Stimulated activated CD4-positive, alpha-beta T cell treated with anti-CD3 and anti-CD28 coated beads, Interleukin-1b, Interleukin-23, amount 100 ng/mL, for 4 hours (primary cell): ENCODE results near the gene S100A16.
"Not testable (repeated sequence)": the region's sequence is repeated elsewhere in the genome, so short reads cannot be mapped to it uniquely, and the experiment has no call there.

Experiments used
- DNase-seq, 2 donors: peaks; one replicate each; pipeline ENCODE4 v3.0.0-alpha.2; 2020; ENCODE audit warnings: low read depth in 2 of 2

S100A16 gene

DNA sequence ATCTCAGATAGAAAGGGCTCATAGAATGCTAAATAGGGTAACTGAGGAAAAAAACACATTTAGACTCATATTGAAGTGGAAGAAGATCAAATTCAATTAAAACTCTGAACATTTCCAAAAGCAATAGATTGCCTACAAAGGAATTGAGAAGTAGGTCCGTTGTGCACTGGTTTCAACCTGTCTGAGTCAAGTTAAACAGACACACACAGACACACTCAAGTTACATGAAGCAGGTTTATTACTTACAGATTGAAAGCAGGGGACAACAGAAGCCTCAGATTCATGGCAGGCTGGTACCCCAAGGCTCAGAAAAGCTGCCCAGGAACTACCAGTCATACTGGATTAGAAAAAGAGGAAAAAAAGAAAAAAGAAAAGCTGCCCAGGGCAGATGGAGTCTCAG, 26.6 kb downstream of the S100A16 start:
- DNase-seq, result no peak

DNA sequence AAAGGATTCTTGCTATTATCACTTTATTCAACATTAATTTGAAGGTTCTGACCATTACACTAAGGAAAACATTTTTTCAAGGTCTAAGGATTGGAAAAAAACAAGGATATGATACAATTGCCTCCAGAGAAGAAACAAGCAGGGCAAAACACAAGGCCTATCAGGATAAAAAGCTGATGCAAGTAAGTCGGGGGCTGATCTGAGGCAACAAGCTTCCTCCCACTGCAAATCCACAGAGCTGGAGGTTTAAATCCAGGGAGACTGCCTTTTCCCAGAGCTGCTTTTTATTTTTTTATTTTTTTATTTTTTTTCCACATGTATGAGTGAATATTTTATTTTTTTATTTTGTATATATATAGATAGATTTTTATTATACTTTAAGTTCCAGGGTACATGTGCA, 27.9 kb downstream of the S100A16 start:
- DNase-seq, result no peak

DNA sequence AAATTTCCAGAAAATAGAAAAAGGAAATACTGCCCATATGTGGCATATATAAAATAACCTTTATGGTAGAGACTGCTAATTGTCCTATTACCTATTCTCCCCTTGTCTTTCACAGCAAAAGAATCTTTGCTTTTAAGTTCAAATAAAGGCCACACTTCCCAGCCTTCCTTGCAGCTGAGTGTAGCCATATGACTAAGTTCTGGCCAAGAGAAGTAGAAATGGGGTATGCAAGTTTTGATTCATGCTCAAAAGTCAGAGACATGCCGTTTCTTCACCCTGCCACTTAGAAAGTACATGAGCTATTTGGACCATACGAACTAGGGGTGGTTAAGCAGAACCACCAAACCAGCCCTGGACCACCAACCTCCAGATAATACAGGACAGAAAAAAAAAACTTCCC, 29.0 kb downstream of the S100A16 start:
- no peak for DNase-seq

DNA sequence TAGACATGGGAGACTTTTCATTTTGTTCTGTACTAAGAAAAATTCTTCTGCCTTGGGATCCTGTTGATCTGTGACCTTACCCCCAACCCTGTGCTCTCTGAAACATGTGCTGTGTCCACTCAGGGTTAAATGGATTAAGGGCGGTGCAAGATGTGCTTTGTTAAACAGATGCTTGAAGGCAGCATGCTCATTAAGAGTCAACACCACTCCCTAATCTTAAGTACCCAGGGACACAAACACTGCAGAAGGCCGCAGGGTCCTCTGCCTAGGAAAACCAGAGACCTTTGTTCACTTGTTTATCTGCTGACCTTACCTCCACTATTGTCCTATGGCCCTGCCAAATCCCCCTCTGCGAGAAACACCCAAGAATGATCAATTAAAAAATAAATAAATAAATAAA, 29.4 kb downstream of the S100A16 start:
- DNase-seq, result not testable (repeated sequence)

DNA sequence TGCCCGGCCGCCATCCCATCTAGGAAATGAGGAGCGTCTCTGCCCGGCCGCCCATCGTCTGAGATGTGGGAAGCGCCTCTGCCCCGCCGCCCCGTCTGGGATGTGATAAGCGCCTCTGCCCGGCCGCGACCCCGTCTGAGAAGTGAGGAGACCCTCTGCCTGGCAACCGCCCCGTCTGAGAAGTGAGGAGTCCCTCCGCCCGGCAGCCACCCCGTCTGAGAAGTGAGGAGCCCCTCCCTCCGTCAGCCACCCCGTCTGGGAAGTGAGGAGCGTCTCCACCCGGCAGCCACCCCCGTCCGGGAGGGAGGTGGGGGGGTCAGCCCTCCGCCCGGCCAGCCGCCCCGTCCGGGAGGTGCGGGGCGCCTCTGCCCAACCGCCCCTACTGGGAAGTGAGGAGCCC, 30.1 kb downstream of the S100A16 start:
- DNase-seq, result not testable (repeated sequence)

DNA sequence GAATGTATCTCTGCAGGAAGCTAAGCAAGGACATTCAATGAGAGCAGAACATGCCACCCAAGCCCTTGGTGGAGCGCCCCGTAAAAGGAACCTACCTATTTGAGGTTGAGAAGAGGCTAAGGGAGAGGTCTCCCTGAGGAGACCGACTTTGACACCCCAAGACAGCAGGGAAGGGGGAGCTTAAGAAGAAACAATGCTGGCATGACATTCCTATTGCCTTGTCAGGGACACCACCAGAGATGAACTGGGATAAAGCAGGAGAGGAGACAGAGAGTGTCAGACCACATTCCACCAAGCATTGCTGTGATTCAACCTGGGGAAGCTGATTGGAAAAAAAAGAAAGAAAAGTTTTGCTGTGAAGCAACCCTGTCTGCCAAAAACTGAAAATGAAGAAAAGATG, 34.0 kb downstream of the S100A16 start:
- no peak for DNase-seq

DNA sequence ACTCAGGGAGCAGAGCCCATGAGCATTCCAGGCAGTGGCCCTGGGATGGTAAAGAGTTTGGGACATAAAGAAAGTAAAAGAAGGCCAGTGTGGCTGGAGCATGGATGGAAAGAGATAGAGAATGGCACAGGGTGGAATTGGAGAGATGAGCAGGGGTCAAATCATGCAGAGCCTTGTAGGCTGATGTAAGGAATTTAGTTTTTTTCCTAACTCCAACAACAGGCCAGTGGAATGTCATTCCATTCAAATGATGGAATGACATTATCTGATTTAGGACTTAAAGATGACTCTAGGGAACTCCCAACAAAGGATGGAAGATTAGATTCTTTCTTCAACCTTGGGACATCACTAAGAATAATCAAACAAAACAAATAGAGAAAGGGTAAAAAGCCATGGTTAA, 34.4 kb downstream of the S100A16 start:
- no peak for DNase-seq

DNA sequence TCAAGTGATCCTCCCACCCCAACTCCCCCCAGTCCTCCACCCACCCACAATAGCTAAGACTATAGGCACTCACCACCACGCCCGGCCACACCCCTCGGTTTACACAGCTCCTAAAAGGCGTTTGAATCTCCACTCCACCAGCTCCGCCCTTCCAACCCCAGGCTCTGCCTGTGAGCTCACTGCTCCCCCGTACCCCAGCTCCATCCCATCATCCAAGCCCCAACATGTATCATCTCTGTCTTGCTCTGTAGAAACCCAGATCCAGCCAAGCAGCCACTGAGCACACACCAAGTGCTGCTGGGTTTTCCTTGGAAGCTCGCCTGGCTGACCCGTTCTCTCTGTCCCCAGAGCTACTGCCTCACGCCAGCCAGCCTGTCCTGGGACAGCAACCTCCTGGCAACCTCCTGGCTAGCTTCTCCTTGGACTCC, 35.3 kb downstream of the S100A16 start:
- no peak for DNase-seq

DNA sequence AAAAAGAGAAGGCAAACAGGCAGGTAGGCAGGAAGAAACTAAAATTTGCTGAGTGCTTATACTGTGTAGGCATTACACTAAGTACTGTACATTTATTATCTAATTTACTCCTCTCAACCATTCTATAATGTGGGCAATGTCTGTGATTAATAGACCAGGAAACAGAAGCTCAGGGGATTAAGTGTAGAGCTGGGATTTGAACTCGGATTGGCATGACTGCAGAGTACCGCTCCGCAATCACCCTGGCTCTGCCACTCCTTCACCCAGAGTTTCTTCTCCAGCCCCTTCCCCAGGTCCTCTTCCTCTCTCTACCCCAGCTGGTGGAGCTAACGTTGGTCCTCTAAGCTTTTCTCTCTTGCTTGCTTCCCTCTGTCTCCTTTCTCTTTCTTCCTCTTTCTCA, 35.8 kb downstream of the S100A16 start:
- DNase-seq, result no peak

DNA sequence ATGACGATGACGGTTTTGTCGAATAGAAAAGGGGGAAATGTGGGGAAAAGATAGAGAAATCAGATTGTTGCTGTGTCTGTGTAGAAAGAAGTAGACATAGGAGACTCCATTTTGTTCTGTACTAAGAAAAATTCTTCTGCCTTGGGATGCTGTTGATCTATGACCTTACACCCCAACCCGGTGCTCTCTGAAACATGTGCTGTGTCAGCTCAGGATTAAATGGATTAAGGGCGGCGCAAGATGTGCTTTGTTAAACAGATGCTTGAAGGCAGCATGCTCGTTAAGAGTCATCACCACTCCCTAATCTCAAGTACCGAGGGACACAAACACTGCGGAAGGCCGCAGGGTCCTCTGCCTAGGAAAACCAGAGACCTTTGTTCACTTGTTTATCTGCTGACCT, 37.4 kb downstream of the S100A16 start:
- not testable (repeated sequence) for DNase-seq

DNA sequence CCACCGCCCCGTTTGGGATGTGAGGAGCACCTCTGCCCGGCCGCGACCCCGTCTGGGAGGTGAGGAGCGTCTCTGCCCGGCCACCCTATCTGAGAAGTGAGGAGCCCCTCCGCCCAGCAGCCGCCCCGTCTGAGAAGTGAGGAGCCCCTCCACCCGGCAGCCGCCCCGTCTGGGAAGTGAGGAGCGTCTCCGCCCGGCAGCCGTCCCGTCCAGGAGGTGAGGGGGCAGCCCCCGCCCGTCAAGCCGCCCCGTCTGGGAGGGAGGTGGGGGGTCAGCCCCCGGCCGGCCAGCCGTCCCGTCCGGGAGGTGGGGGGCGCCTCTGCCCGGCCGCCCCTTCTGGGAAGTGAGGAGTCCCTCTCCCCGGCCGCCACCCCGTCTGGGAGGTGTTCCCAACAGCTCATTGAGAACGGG, 37.9 kb downstream of the S100A16 start:
- DNase-seq, result not testable (repeated sequence)

DNA sequence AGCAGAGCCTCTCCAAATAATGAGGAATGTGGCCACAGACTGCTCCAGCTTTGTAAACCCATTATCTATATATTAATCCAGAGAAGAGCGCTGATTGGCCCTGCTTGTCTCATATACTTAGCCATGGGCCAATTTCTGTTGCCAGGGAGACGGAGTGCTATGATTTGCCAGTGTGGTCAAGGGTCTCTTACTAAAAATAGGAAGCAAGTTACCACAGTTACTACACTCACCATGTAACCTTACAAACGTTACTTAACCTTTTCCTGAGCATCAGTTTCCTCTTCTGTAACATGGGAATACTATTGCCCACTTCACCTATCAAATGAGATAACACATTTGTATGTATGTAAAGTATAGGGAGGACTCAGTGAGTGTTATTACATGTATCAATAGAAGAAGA, 39.6 kb downstream of the S100A16 start:
- no peak for DNase-seq

DNA sequence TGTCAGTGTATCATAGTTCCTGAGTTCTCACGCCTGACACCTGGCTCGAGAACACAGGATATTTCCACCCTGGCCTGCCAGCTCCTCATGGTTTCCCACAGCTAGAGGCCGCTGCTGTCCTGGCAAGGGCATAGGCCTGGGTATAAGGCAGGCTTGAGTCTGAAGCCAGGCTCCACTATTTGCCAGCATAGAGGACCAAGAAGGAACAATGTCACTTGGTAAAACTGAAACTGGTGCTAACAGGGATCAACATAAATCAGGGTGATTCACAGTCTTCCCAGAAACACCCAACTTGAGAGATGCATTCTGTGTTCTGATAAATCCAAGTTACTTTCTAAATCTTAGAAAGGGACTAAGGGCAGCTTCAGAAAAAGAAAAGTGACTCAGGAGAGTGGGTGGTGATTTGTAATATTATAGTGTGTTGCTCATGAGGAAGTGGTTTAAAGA, 40.3 kb downstream of the S100A16 start:
- peak in 1 of 2 donors; percentile 30 for DNase-seq

DNA sequence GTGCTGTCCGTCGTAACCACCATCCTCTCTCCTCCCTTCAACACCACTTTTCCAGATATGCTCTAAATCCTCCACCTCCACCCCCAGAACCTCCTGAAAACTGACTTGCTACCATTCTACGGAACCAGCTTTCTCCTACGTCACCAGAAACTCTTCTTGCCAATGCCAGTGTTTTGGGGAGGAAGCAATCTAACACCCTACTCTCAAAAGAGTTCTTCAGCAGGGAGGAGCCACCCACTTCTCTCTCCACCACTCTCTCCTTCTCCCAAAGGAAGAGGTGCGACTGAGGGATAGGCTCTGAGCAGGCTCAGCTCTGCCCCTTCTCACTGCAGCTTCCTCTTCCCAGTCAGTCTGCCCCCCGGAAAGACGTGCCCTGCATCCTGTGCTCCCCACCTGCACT, 41.2 kb downstream of the S100A16 start:
- no peak for DNase-seq

DNA sequence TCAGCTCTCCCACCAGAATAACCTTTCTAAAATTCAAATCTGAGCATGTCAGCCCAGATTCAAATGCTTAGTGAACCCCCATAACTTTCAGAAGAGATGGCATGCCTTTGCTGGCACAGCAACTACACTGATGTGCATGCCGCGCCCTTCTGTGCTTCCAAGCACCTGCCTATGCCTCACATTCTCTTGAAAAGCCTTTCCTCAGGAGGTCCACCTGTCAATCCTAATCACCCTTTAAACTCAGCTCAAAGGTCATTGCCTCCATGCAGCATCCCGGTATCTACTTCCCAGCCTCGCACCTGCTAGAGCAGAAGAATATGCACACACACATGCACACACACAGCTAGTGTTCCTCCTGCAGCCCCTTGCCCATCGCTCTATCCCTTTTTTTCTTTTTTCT, 42.1 kb downstream of the S100A16 start:
- no peak for DNase-seq

DNA sequence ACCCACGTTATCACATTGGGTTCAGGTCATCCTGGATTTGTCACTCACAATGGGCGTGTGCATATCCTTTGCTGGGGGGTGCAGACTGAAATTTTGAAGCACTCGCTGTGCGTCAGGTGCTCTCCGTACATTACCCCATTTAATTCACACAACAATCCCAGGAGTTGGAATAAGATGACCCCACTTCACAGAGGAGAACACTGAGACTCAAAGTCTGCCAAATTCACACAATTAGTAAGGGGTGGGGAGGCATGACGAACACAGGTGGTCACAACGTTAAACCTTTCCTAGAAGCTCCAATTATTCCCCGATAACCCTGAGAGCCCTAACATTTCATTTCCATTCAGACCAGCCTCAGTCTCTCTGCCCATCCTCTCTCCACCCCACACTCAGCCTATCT, 43.5 kb downstream of the S100A16 start:
- DNase-seq, result no peak

DNA sequence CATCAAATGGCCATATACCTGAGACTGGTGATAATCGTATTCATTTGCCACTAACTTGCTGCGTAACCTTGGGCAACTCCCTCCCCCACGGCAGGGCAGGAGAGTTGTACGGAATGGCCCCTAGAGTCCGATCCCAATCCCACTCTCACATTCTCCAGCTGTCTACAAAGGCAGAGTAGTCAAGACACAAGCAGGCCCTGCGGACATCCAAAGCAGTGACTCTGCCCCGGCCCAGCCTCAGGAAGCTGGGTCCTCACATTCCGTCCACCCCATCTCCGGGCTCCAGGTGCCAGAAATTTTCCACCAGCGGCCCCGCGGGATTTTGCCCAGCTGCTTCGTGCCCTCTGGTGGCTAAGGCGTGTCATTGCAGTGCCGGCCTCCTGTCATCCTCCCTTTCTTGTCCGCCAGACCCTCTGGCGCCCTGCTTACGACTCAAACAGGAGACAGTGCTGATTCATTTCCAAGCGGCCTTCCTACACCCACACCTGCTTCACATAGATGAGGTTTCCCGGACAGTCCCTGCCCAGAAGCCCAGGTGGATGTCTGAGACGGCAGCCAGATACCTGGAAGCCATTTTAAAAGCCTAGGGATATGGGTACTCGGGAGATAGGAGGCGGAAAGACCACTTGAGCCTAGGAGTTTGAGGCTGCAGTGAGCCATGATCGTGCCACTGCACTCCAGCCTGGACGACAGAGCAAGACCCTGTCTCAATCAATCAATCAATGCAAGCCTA, 44.4 kb downstream of the S100A16 start:
- peak; percentile 74 to 81 for DNase-seq

DNA sequence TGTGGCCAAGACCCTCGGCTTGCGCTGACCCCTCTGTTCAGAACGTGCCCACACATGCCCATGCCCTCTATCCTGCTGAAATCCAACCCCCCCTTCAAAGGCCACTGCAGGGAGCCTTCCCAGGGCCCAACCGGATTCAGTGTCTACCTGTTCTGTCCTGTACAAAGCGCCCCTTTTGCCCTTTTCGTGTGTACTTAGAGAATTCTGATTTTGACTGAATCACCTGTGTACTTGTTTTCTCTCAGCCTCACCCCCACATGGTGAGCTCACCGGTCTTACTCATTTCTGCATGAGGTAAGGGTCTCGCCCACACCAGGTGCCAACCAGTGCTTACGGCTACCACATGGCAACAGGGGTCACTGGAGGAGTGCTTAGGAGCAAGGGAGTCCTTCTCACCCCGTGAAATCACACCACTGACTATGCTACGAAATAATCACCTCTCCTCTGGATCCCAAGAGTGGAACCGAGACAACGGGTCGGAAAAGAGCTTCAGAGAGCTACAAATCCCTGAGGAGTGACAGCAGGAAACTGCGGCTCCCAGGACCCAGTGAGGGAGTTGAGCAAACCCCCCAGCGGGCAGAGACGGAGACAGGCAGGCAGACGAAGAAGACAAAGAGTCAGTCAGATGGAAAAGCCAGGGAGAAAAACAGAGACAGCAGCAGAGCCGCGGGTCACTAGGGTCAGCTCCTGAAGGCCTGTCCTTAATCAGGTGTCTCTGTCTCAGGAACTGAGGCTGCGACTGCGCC, 45.1 kb downstream of the S100A16 start:
- no peak for DNase-seq

DNA sequence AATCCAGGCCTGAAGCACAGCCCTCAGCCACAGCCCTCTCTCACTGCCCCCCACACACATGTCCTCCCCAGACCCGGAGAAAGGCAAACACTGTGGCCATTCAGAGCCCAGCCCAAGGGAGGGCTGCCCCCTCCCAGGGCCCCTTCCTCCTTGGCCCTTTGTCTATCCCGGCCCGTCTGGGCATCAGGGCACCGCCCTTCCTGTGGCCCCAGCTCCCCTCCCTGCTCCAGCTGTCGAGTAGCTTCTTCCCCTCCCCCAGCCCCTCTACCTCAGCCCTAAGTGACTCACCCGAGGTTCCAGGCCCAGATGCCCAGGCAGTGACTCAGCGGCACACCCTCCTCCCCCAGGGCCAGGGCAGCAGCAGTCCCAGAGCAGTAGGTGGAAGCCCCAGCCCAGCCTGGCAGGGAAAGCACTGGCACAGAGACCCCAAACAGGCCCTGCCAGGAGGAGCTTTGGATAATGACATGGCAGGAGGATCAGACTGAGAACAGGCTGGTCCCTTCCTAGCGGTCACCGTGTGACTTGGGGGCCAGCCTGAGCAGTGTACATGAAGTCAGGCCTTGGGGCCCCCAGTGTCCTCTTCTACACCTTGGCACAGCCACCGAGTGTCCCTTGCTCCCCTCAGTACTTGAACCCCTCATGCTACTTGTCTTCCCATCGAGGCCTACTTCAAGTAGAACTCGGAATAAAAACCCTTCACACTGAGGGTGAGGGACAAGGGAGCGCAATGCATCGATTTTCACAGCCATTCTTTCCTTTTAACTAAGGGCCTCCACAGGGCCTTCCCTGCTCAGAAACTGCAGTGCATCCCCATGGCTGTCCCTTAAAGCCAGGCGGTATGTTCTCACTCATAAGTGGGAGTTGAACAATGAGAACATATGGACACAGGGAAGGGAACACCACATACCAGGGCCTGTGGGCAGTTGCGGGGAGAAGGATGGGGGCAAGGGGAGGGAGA, 46.2 kb downstream of the S100A16 start:
- DNase-seq, result peak; percentile 75 to 82

DNA sequence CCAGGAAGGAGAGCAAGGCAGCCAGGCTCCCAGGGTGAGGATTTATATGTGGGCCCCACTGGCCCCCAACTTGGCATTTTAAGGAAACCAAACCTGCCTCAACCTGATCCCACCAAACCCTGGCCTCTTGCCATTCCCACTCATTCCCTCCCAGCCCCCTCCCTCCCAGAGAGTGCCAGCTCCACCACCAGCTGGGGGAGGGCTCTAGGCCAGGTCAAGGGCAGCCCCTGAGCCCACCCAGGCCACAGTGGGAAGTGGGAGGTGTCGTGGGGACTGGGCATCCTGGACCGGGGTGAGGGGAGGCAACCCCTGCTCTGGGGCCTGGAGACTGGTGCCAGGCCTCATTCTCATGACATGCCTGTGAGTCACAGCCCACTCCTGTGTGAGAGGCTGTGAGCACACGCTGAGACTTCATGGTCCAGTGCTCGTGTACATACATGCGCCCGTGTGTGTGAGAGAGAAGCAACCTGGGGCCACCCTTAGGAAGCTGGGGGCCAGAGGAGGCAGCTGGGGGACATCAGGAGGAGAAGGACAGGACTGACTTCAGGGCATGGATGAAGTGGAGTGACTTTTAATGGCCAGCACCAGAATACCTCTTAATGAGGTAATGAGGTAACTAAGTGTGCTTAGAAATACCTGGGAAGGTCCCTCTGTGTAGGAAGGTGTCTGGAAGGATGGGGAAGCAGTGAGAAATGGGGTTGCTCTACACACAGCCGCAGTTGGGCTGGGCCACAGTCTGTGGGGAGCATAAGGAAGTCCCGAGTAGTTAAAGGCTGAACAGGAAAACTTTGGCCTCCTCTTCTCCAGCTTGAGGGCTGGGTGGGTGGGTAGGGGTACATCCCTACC, 47.2 kb downstream of the S100A16 start, which contains the start of gene S100A2:
Gene S100A2, minus strand, starts transcription at position 316 of the 846 bp plus-strand sequence. CDS start 1,967 bp downstream, outside the sequence.
- peak in 1 of 2 donors; percentile 43 for DNase-seq

DNA sequence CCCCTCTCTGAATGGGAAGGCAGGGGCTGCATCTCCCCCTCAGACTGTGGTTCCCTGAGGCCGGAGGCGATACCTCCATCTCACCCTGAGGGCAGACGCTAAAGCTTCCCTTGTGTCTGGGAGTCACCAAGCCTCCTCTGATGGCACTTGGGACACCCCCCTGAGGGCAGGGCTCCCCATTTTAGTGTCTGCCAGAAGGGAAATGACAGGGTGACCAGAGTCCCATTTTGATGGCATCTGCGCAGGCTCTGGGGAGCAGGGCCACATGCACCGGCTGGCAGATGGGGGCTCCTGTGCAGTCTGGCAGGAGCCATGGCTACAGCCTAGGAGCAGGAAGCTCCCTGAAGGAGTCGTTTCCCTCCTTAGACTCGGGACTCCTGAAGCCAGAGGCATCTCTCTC, 48.9 kb downstream of the S100A16 start:
- no peak for DNase-seq
